PC-9 (cell line): ENCODE data around the gene OR5AS1. TPM values are rescaled to one million over a fixed set of nuclear protein-coding genes. Genes with fewer than 3 reads are reported as not detected.
"Not testable (repeated sequence)": the region's sequence is repeated elsewhere in the genome, so short reads cannot be mapped to it uniquely, and the experiment has no call there.

Experiments used
- BruUV-seq: library from RNA; stranded (reverse); fragments of 400-500 nt; replicated peaks from 2 replicates; lab custom pipeline; 2021; lab: Mats Ljungman, UMichigan
- CTCF ChIA-PET: fragments of 300-600 bp; sonication (Branson Sonifier 250); formaldehyde crosslinking; loops from one replicate; lab custom pipeline; 2022; ENCODE audit warnings: antibody characterized with exemption; lab: Charles Lee
- POLR2A ChIA-PET: fragments of 300-600 bp; sonication (Branson Sonifier 250); formaldehyde crosslinking; loops from one replicate; lab custom pipeline; 2022; ENCODE audit warnings: antibody characterized with exemption; ENCODE audit not compliant: unreplicated experiment; lab: Charles Lee
- DNase-seq, 2 experiments: peaks; one replicate each; pipeline versions ENCODE4 v3.0.0 to v3.0.0-alpha.2; 2015 to 2022; ENCODE audit warnings: mixed read lengths in 1 of 2
- H2AFZ ChIP-seq: fragments of 200-600 bp; sonication (generic); 2 replicates; pipeline ENCODE4 v1.8.1; 2017; ENCODE audit warnings: antibody characterized with exemption
- H3F3A ChIP-seq: fragments of 200-600 bp; sonication (generic); 2 replicates; pipeline ENCODE4 v1.8.1; 2017; ENCODE audit warnings: antibody characterized with exemption, mild to moderate bottlenecking, low read depth; ENCODE audit not compliant: insufficient read depth
- H3K27ac ChIP-seq: fragments of 200-600 bp; sonication (generic); 2 replicates; pipeline ENCODE4 v1.6.1; 2016; ENCODE audit warnings: mixed run types
- H3K27me3 ChIP-seq: fragments of 200-600 bp; sonication (generic); 2 replicates; pipeline ENCODE4 v1.6.1; 2016; ENCODE audit warnings: low read depth, mixed run types; ENCODE audit not compliant: insufficient read depth
- H3K36me3 ChIP-seq: fragments of 200-600 bp; sonication (generic); 2 replicates; pipeline ENCODE4 v1.6.1; 2016; ENCODE audit warnings: low read depth, mixed run types
- H3K4me1 ChIP-seq: fragments of 200-600 bp; sonication (generic); replicated peaks from 2 replicates; pipeline ENCODE4 v1.6.1; 2016; ENCODE audit warnings: mixed run types; ENCODE audit not compliant: insufficient read depth
- H3K4me2 ChIP-seq: fragments of 200-600 bp; sonication (generic); 2 replicates; pipeline ENCODE4 v1.6.1; 2017; ENCODE audit warnings: mixed run types
- H3K4me3 ChIP-seq: fragments of 200-600 bp; sonication (generic); 2 replicates; pipeline ENCODE4 v1.6.1; 2016; ENCODE audit warnings: mixed run types
- H3K79me2 ChIP-seq: fragments of 200-600 bp; sonication (generic); 2 replicates; pipeline ENCODE4 v1.6.1; 2017; ENCODE audit warnings: low read depth, mixed run types
- H3K9me2 ChIP-seq: fragments of 200-600 bp; sonication (generic); 2 replicates; pipeline ENCODE4 v1.8.1; 2017; ENCODE audit warnings: mild to moderate bottlenecking; ENCODE audit not compliant: insufficient read depth
- H3K9me3 ChIP-seq: fragments of 200-600 bp; sonication (generic); 2 replicates; pipeline ENCODE4 v1.8.1; 2016; ENCODE audit warnings: low read depth; ENCODE audit not compliant: insufficient read depth
- H4K20me1 ChIP-seq: fragments of 200-600 bp; sonication (generic); 2 replicates; pipeline ENCODE4 v1.8.1; 2017; ENCODE audit not compliant: insufficient read depth
- EZH2 ChIP-seq: fragments of 200-600 bp; sonication (generic); IDR thresholded peaks from 2 replicates; pipeline ENCODE4 v1.8.0; 2017; ENCODE audit warnings: antibody characterized with exemption, low read depth
- intact Hi-C: fragments of 100-400 bp; cut with micrococcal nuclease; formaldehyde crosslinking; loops from one replicate; pipeline ENCODE4 v1.10.0; 2022; ENCODE audit not compliant: unreplicated experiment
- total RNA-seq: library from RNA; stranded (reverse); gene quantifications from 2 replicates; pipeline ENCODE4 v1.2.3, GENCODE V29; 2021
- TF ChIP-seq, protein P1 (sequence below): fragments of 200-600 bp; sonication (generic); conservative IDR thresholded peaks from 2 replicates; pipeline ENCODE4 v1.6.1; 2017; ENCODE audit warnings: mixed run types, antibody characterized with exemption, mild to moderate bottlenecking, moderate library complexity

OR5AS1 gene
- total RNA-seq, 1 experiment from 2014 or later = not detected

DNA sequence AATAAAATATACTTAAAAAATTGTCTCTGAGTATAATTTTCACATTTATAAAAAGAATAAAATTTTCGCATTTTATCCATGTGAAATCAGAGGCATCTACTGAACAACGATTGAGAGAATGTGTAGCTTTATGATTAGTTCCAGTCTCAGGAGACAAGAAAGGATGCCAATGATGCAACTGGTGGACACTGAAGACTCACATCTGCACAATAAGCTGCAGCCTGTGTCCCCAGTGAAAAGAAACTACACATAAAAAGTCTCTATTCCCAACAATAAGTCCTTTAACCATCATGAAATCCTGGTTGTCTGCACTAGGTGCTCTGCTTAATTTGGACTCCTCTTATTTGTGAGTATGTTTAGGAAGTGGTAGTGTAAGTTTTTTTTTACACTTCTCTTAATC lies 22.0 kb downstream of the OR5AS1 start:
- H2AFZ ChIP-seq = no peak overlapping the region
- no peaks in the 10 kb centered on the region for H4K20me1 ChIP-seq
- no peaks in the 10 kb centered on the region for H3F3A ChIP-seq
- POLR2A ChIA-PET = no interaction called here
- H3K9me3 ChIP-seq = no peaks in the 10 kb centered on the region
- DNase-seq = no peak
- no peak overlapping the region for H3K4me3 ChIP-seq
- CTCF ChIA-PET = interaction anchor here (0.7 kb wide), 1 partner anchor 1671 kb away, joined by 3 read pairs; no protein-coding TSS in a partner anchor
- H3K4me2 ChIP-seq = no peak overlapping the region
- no TSS peak for BruUV-seq
- no peaks in the 10 kb centered on the region for H3K9me2 ChIP-seq
- no peak overlapping the region for H3K27ac ChIP-seq
- no peaks in the 10 kb centered on the region for H3K27me3 ChIP-seq
- no peak for TF ChIP-seq EZH2
- TF ChIP-seq, protein P1, sequence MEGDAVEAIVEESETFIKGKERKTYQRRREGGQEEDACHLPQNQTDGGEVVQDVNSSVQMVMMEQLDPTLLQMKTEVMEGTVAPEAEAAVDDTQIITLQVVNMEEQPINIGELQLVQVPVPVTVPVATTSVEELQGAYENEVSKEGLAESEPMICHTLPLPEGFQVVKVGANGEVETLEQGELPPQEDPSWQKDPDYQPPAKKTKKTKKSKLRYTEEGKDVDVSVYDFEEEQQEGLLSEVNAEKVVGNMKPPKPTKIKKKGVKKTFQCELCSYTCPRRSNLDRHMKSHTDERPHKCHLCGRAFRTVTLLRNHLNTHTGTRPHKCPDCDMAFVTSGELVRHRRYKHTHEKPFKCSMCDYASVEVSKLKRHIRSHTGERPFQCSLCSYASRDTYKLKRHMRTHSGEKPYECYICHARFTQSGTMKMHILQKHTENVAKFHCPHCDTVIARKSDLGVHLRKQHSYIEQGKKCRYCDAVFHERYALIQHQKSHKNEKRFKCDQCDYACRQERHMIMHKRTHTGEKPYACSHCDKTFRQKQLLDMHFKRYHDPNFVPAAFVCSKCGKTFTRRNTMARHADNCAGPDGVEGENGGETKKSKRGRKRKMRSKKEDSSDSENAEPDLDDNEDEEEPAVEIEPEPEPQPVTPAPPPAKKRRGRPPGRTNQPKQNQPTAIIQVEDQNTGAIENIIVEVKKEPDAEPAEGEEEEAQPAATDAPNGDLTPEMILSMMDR = no peak
- H3K4me1 ChIP-seq = no peaks in the 10 kb centered on the region
- intact Hi-C loops = no loop called here
- H3K36me3 ChIP-seq = no peaks in the 10 kb centered on the region
- H3K79me2 ChIP-seq = no peaks in the 10 kb centered on the region

DNA sequence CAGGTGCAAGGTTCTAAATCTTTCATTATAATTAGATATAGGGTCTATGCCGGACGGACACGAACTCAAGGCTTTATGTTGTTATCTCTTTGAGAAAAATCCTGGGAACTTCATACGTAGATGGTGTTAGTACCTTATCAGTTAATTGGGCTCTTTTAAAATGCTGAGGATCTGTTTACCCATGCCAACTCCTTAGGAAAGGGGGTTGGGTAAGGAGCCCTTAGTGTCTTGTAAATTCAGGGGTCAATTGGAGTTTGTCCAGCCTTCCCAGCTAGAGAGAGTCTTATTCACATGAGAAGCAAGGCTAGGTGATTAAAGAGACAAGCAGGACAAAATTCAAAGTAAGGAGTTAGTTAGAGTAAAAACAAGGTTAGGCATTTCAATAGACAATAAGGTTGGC lies 28.9 kb downstream of the OR5AS1 start:
- H4K20me1 ChIP-seq, H3K79me2 ChIP-seq, DNase-seq, H2AFZ ChIP-seq, H3K36me3 ChIP-seq, H3K4me3 ChIP-seq, H3K27me3 ChIP-seq, H3K4me2 ChIP-seq, POLR2A ChIA-PET, H3K9me3 ChIP-seq, CTCF ChIA-PET, H3K9me2 ChIP-seq, H3F3A ChIP-seq, H3K27ac ChIP-seq, intact Hi-C loops, H3K4me1 ChIP-seq, BruUV-seq: not testable (repeated sequence)

DNA sequence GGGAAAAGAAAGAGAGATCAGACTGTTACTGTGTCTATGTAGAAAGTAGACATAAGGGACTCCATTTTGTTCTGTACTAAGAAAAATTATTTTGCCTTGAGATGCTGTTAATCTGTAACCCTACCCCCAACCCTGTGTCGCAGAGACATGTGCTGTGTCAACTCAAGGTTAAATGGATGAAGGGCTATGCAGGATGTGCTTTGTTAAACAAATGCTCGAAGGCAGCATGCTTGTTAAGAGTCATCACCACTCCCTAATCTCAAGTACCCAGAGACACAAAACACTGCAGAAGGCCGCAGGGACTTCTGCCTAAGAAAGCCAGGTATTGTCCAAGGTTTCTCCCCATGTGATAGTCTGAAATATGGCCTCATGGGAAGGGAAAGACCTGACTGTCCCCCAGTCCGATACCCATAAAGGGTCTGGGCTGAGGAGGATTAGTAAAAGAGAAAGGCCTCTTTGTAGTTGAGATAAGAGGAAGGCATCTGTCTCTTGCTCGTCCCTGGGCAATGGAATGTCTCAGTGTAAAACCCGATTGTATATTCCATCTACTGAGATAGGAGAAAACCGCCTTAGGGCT lies 30.3 kb downstream of the OR5AS1 start:
- intact Hi-C loops, H3K4me3 ChIP-seq, H3K4me2 ChIP-seq, H3K9me3 ChIP-seq, H2AFZ ChIP-seq, POLR2A ChIA-PET, H3K27ac ChIP-seq, H3K27me3 ChIP-seq, H3K36me3 ChIP-seq, H3K9me2 ChIP-seq, H3K79me2 ChIP-seq, BruUV-seq, H3K4me1 ChIP-seq, CTCF ChIA-PET, H3F3A ChIP-seq, DNase-seq, H4K20me1 ChIP-seq: not testable (repeated sequence)

DNA sequence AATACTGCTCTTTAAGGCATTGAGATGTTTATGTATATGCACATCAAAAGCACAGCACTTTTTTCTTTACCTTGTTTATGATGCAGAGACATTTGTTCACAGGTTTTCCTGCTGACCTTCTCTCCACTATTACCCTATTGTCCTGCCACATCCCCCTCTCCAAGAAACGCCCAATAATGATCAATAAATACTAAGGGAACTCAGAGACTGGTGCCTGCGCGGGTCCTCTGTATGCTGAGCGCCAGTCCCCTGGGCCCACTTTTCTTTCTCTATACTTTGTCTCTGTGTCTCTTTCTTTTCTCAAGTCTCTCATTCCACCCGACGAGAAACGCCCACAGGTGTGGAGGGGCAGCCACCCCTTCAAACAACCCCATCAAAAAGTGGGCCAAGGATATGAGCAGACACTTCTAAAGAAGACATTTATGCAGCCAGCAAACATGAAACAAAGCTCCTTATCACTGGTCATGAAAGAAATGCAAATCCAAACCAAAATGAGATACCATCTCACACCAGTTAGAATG lies 30.9 kb downstream of the OR5AS1 start:
- H3K9me3 ChIP-seq, H3K4me2 ChIP-seq, H3K27me3 ChIP-seq, H3K9me2 ChIP-seq, POLR2A ChIA-PET, H3K4me1 ChIP-seq, H3K27ac ChIP-seq, BruUV-seq, H3K36me3 ChIP-seq, H3K79me2 ChIP-seq, CTCF ChIA-PET, intact Hi-C loops, DNase-seq, H2AFZ ChIP-seq, H3F3A ChIP-seq, H4K20me1 ChIP-seq, H3K4me3 ChIP-seq: not testable (repeated sequence)
